H54 (cell line): ENCODE data around the gene COL3A1.

ENCODE experiments used
- DNase-seq: peaks from one replicate; pipeline ENCODE4 v3.0.0; 2011; ENCODE audit warnings: low spot score, mixed read lengths; ENCODE audit not compliant: insufficient read length
- FAIRE-seq: peaks from 3 replicates; lab custom pipeline; 2011; peaks lifted over from hg19 to GRCh38; lab: Jason Lieb, UNC
- POLR2A ChIP-seq: IDR thresholded peaks from 2 replicates; pipeline ENCODE4 v1.6.1; 2011; ENCODE audit warnings: low read depth, mild to moderate bottlenecking, low read length

COL3A1 gene

GRCh38 chr2:188984065-188984491 lies 9.9 kb downstream of the COL3A1 start:
- DNase-seq, result no peak
- TF ChIP-seq POLR2A, result no peak
- FAIRE-seq, result no peak

- FAIRE-seq (peak; percentile 91), DNase-seq (no peak)
- no peak for TF ChIP-seq POLR2A
Measured at GRCh38 chr2:188984680-188985079, 10.5 kb downstream of the COL3A1 start.

GRCh38 chr2:188986839-188987238 lies 12.7 kb downstream of the COL3A1 start:
- DNase-seq (no peak), FAIRE-seq (peak; percentile 64)
- no peak for TF ChIP-seq POLR2A

- FAIRE-seq, result no peak
- no peak for DNase-seq
- no peak for TF ChIP-seq POLR2A
Measured at GRCh38 chr2:188993247-188993646, 19.1 kb downstream of the COL3A1 start.

- DNase-seq (no peak), FAIRE-seq (no peak)
- no peak for TF ChIP-seq POLR2A
Measured at GRCh38 chr2:188997263-188997662, 23.1 kb downstream of the COL3A1 start.

- TF ChIP-seq POLR2A, result no peak
- FAIRE-seq (no peak), DNase-seq (no peak)
Measured at GRCh38 chr2:189000221-189000620, 26.0 kb downstream of the COL3A1 start.

GRCh38 chr2:189002079-189002478 lies 27.9 kb downstream of the COL3A1 start:
- DNase-seq, result peak; percentile 20
- FAIRE-seq, result peak; percentile 61
- no peak for TF ChIP-seq POLR2A

GRCh38 chr2:189008555-189009262 lies 34.5 kb downstream of the COL3A1 start:
- DNase-seq, result no peak
- no peak for FAIRE-seq
- no peak for TF ChIP-seq POLR2A

GRCh38 chr2:189010536-189010935 lies 36.4 kb downstream of the COL3A1 start:
- FAIRE-seq, result no peak
- no peak for TF ChIP-seq POLR2A

GRCh38 chr2:189012351-189012750 lies 38.2 kb downstream of the COL3A1 start:
- no peak for FAIRE-seq
- DNase-seq, result no peak

More at GRCh38 chr2:189010536-189010935, 36.4 kb downstream of the COL3A1 start:
- no peak for DNase-seq

GRCh38 chr2:189013031-189013430 lies 38.9 kb downstream of the COL3A1 start:
- DNase-seq (no peak), FAIRE-seq (no peak)
- TF ChIP-seq POLR2A, result no peak

More at GRCh38 chr2:189012351-189012750, 38.2 kb downstream of the COL3A1 start:
- TF ChIP-seq POLR2A, result no peak

GRCh38 chr2:189013671-189014448 lies 39.7 kb downstream of the COL3A1 start:
- no peak for FAIRE-seq
- TF ChIP-seq POLR2A, result no peak
- no peak for DNase-seq

GRCh38 chr2:189014449-189015138 lies 40.4 kb downstream of the COL3A1 start:
- FAIRE-seq, result peak; percentile 30
- TF ChIP-seq POLR2A, result no peak
- no peak for DNase-seq

- FAIRE-seq (no peak), DNase-seq (no peak)
- TF ChIP-seq POLR2A, result no peak
Measured at GRCh38 chr2:189015359-189015758, 41.2 kb downstream of the COL3A1 start.
